HUES64 (cell line): Measurements from ENCODE around the gene TBPL1.
A peak's percentile ranks its signal among the peaks of the same experiment; 100 is the strongest.

Experiments
- H3K27ac ChIP-seq: 2 replicates; pipeline ENCODE4 v1.7.0; 2013; ENCODE audit warnings: low read depth, low read length, inconsistent platforms
- H3K27me3 ChIP-seq: 2 replicates; pipeline ENCODE4 v1.6.1; 2013; ENCODE audit warnings: mild to moderate bottlenecking, low read length; ENCODE audit not compliant: insufficient read depth
- H3K36me3 ChIP-seq: 2 replicates; pipeline ENCODE4 v1.6.1; 2013; ENCODE audit warnings: mild to moderate bottlenecking, low read length; ENCODE audit not compliant: insufficient read depth
- H3K4me1 ChIP-seq: 2 replicates; pipeline ENCODE4 v1.6.1; 2013; ENCODE audit warnings: mild to moderate bottlenecking, low read length, moderate library complexity; ENCODE audit not compliant: insufficient read depth
- H3K4me3 ChIP-seq: 2 replicates; pipeline ENCODE4 v1.5.1; 2013; ENCODE audit warnings: mild to moderate bottlenecking, low read length, moderate library complexity
- H3K9ac ChIP-seq: 2 replicates; pipeline ENCODE4 v1.6.1; 2013; ENCODE audit warnings: mild to moderate bottlenecking, low read depth, low read length
- H3K9me3 ChIP-seq: 2 replicates; pipeline ENCODE4 v1.6.1; 2013; ENCODE audit warnings: low read depth, low read length; ENCODE audit not compliant: insufficient read depth
- WGBS: fragments of 150-250, 120-280 bp; methylation state at CpG from one replicate; pipeline ENCODE4 v1.1.7; 2013; ENCODE audit warnings: missing lambda C conversion rate; 5-methylcytosine and 5-hydroxymethylcytosine counted together

The TBPL1 gene

GRCh38 chr6:133954657-133955576 is 1.9 kb downstream of the TBPL1 start:
- no peaks in the 10 kb centered on the region for H3K9me3 ChIP-seq
- peaks cover 12% of the 10 kb centered on the region; the same call in 1 of the 2 replicates for H3K27me3 ChIP-seq
- H3K27ac ChIP-seq: no peak overlapping the region
- 79% methylated on average over 7 of the region's 7 CpGs for WGBS
- H3K9ac ChIP-seq: no peak overlapping the region
- peaks cover 23% of the 10 kb centered on the region for H3K4me1 ChIP-seq
- no peaks in the 10 kb centered on the region for H3K36me3 ChIP-seq
- H3K4me3 ChIP-seq: peak overlapping the region; percentile 93

- 95% methylated on average over 5 of the region's 5 CpGs for WGBS
These were observed 2.8 kb downstream of the TBPL1 start for GRCh38 chr6:133955582-133956415.

GRCh38 chr6:133956416-133957049 is 3.5 kb downstream of the TBPL1 start:
- WGBS: 96% methylated on average over 3 of the region's 3 CpGs
- Histone ChIP-seq H3K27ac (no peak overlapping the region), H3K9ac (no peak overlapping the region), H3K4me3 (no peak overlapping the region), H3K27me3 (peaks cover 2% of the 10 kb centered on the region; the same call in 1 of the 2 replicates), H3K9me3 (no peaks in the 10 kb centered on the region), H3K4me1 (peaks cover 18% of the 10 kb centered on the region), H3K36me3 (no peaks in the 10 kb centered on the region)

More at GRCh38 chr6:133955582-133956415, 2.8 kb downstream of the TBPL1 start:
- Histone ChIP-seq H3K4me1 (peaks cover 23% of the 10 kb centered on the region), H3K9ac (no peak overlapping the region), H3K27me3 (peaks cover 9% of the 10 kb centered on the region; the same call in 1 of the 2 replicates), H3K4me3 (0 out of 2 replicates have a peak overlapping the region, but pooled peaks have one; percentile 93), H3K9me3 (no peaks in the 10 kb centered on the region), H3K27ac (no peak overlapping the region), H3K36me3 (no peaks in the 10 kb centered on the region)

- no peaks in the 10 kb centered on the region for H3K9me3 ChIP-seq
- H3K36me3 ChIP-seq: no peaks in the 10 kb centered on the region
- H3K27ac ChIP-seq: no peak overlapping the region
- H3K4me1 ChIP-seq: peaks cover 21% of the 10 kb centered on the region
- no peaks in the 10 kb centered on the region for H3K27me3 ChIP-seq
- no peak overlapping the region for H3K4me3 ChIP-seq
- 93% methylated on average over 4 of the region's 4 CpGs for WGBS
- no peak overlapping the region for H3K9ac ChIP-seq
These were observed 4.2 kb downstream of the TBPL1 start for GRCh38 chr6:133957227-133957626.

- Histone ChIP-seq H3K9ac (no peak overlapping the region), H3K36me3 (no peaks in the 10 kb centered on the region), H3K27me3 (no peaks in the 10 kb centered on the region), H3K4me3 (no peak overlapping the region), H3K27ac (no peak overlapping the region), H3K9me3 (no peaks in the 10 kb centered on the region), H3K4me1 (peaks cover 21% of the 10 kb centered on the region)
- WGBS: 92% methylated on average over 2 of the region's 2 CpGs
These were observed 4.8 kb downstream of the TBPL1 start for GRCh38 chr6:133957780-133958242.

GRCh38 chr6:133958791-133959190 is 5.8 kb downstream of the TBPL1 start:
- H3K27me3 ChIP-seq: no peaks in the 10 kb centered on the region
- H3K9me3 ChIP-seq: no peaks in the 10 kb centered on the region
- no peaks in the 10 kb centered on the region for H3K36me3 ChIP-seq
- H3K9ac ChIP-seq: no peak overlapping the region
- H3K27ac ChIP-seq: no peak overlapping the region
- peaks cover 21% of the 10 kb centered on the region for H3K4me1 ChIP-seq
- WGBS: 97% methylated on average over 3 of the region's 3 CpGs
- H3K4me3 ChIP-seq: no peak overlapping the region

DNA sequence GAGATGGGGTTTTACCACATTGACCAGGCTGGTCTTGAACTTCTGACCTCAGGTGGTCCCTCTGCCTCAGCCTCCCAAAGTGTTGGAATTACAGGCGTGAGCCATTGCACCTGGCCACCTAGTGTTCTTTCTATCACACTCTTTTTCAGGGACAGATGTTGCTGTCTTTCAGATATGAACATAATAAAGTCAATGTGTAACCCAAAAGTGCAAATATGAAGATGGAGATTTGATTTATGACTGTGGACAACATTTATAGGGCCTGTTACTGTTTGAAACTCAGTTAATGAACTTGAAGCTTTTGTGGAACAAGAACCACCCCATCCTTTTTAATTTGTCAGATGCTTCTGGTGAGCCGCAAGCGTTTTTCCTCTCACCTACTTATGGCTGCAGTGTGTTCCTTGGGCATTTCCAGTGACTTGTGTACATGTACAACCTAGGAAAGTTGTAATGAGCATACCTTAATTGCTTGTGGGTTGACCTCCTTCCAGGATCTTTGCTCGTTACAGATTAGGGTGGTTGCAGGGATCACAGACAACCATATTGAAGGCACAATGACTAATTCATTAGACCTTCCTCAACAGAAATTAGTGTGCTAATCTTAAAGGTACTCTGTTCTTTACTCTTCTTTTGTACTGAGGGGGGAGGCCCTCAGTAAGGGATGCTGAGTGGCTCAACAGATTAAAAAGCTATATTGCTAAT is 6.8 kb downstream of the TBPL1 start:
- peaks cover 11% of the 10 kb centered on the region for H3K4me1 ChIP-seq
- H3K4me3 ChIP-seq: no peak overlapping the region
- no peaks in the 10 kb centered on the region for H3K9me3 ChIP-seq
- no peak overlapping the region for H3K27ac ChIP-seq
- H3K9ac ChIP-seq: no peak overlapping the region
- no peaks in the 10 kb centered on the region for H3K36me3 ChIP-seq
- H3K27me3 ChIP-seq: no peaks in the 10 kb centered on the region
- WGBS: 95% methylated on average over 4 of the region's 4 CpGs

GRCh38 chr6:133961831-133962230 is 8.8 kb downstream of the TBPL1 start:
- H3K4me1 ChIP-seq: peaks cover 6% of the 10 kb centered on the region
- no peak overlapping the region for H3K4me3 ChIP-seq
- whole genome bisulfite sequencing: 92% methylated on average over 7 of the region's 7 CpGs

DNA sequence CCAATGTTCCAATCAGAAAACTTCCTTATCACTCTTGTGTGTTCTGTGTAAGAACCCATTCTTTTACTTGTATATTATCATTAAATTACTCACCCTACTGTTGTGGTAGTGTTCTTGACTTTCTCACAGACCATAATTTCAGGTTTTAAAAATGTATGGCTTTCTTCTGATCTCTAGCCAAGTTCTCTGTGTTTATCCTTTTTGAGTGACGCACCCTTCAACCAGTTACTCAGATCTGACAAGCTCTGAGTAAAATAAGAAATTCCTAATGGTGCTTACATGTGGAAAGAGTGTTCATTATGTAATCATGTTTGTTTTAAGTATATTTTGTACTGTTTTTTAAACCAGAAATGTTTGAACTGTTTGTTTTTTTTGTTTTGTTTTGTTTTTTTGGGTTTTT is 11.0 kb downstream of the TBPL1 start:
- Histone ChIP-seq H3K4me1 (peaks cover 15% of the 10 kb centered on the region), H3K27ac (no peak overlapping the region), H3K27me3 (no peaks in the 10 kb centered on the region), H3K9me3 (no peaks in the 10 kb centered on the region), H3K4me3 (no peak overlapping the region), H3K36me3 (no peaks in the 10 kb centered on the region), H3K9ac (no peak overlapping the region)
- WGBS: 100% methylated on average over 1 of the region's 1 CpG

More at GRCh38 chr6:133961831-133962230, 8.8 kb downstream of the TBPL1 start:
- Histone ChIP-seq H3K27ac (no peak overlapping the region), H3K27me3 (no peaks in the 10 kb centered on the region), H3K9me3 (no peaks in the 10 kb centered on the region), H3K9ac (no peak overlapping the region), H3K36me3 (no peaks in the 10 kb centered on the region)

DNA sequence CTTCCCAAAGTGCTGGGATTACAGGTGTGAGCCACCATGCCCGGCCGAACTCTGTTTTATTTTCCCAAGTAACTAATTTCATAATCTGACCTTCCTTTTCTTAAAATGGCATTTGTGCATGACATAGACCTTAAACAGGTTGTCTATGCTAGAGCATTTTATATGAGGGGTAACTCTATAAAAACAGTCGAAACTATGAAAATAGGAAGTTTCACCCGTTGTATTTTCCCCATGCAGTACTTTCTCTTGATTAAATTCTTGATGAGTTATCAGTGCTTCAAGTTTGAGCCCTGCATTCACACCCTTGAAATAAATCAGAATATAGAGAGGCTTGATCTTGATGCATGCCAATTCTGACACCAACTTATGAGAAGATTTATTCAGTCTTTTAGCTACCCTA is 11.7 kb downstream of the TBPL1 start:
- H3K27ac ChIP-seq: no peak overlapping the region
- H3K27me3 ChIP-seq: no peaks in the 10 kb centered on the region
- peaks cover 18% of the 10 kb centered on the region for H3K4me1 ChIP-seq
- no peak overlapping the region for H3K4me3 ChIP-seq
- no peaks in the 10 kb centered on the region for H3K36me3 ChIP-seq
- no peak overlapping the region for H3K9ac ChIP-seq
- no peaks in the 10 kb centered on the region for H3K9me3 ChIP-seq
- 97% methylated on average over 4 of the region's 4 CpGs for WGBS
